HepG2 (cell line): ENCODE measurements around the gene CAGE1. TPM values are rescaled to one million over a fixed set of nuclear protein-coding genes. Genes with fewer than 3 reads are reported as not detected.

Experiments
- MBD4 ChIP-seq: IDR thresholded peaks from 2 replicates; pipeline ENCODE4 v1.6.1; 2012; ENCODE audit warnings: low read length, inconsistent platforms, borderline replicate concordance
- NCOA1 ChIP-seq: sonication (generic); formaldehyde crosslinking; IDR thresholded peaks from 2 replicates; pipeline ENCODE4 v1.9.0; 2021; ENCODE audit warnings: missing genetic modification reagents
- NR2F6 ChIP-seq, 2 experiments: IDR thresholded peaks; 2 replicates each; pipeline ENCODE4 v1.6.1; 2016; ENCODE audit warnings: antibody characterized with exemption in 1 of 2, mild to moderate bottlenecking in 1 of 2
- PAWR ChIP-seq: sonication (generic); formaldehyde crosslinking; IDR thresholded peaks from 2 replicates; pipeline ENCODE4 v1.4.0; 2020; ENCODE audit warnings: missing genetic modification reagents, mild to moderate bottlenecking, borderline replicate concordance
- PAX8 ChIP-seq: sonication (generic); formaldehyde crosslinking; IDR thresholded peaks from 2 replicates; pipeline ENCODE4 v1.8.0; 2022; ENCODE audit warnings: mild to moderate bottlenecking, missing genetic modification reagents, borderline replicate concordance
- POLR2AphosphoS5 ChIP-seq: IDR thresholded peaks from 2 replicates; pipeline ENCODE4 v1.6.1; 2012; ENCODE audit warnings: low read depth, low read length
- PRMT3 ChIP-seq: sonication (generic); formaldehyde crosslinking; IDR thresholded peaks from 2 replicates; pipeline ENCODE4 v1.8.1; 2022; ENCODE audit warnings: low read depth, mild to moderate bottlenecking, moderate library complexity, missing genetic modification reagents, borderline replicate concordance
- ZFP62 ChIP-seq: sonication (generic); formaldehyde crosslinking; IDR thresholded peaks from 2 replicates; pipeline ENCODE4 v1.4.0; 2020; ENCODE audit warnings: missing genetic modification reagents
- ZNF101 ChIP-seq: sonication (generic); formaldehyde crosslinking; IDR thresholded peaks from 2 replicates; pipeline ENCODE4 v1.4.0; 2020; ENCODE audit warnings: mild to moderate bottlenecking, low read depth, missing genetic modification reagents, borderline replicate concordance
- ZNF180 ChIP-seq: sonication (generic); formaldehyde crosslinking; IDR thresholded peaks from 2 replicates; pipeline ENCODE4 v1.4.0; 2020; ENCODE audit warnings: low read depth, missing genetic modification reagents, borderline replicate concordance
- ZNF263 ChIP-seq: sonication (generic); formaldehyde crosslinking; IDR thresholded peaks from 2 replicates; pipeline ENCODE4 v1.4.0; 2020; ENCODE audit warnings: missing genetic modification reagents
- ZNF44 ChIP-seq: sonication (generic); formaldehyde crosslinking; IDR thresholded peaks from 2 replicates; pipeline ENCODE4 v1.5.1; 2020; ENCODE audit warnings: mild to moderate bottlenecking, missing genetic modification reagents
- ZNF557 ChIP-seq: sonication (generic); formaldehyde crosslinking; IDR thresholded peaks from 2 replicates; pipeline ENCODE4 v1.4.0; 2020; ENCODE audit warnings: missing genetic modification reagents
- ZNF672 ChIP-seq: sonication (generic); formaldehyde crosslinking; IDR thresholded peaks from 2 replicates; pipeline ENCODE4 v1.8.1; 2022; ENCODE audit warnings: missing genetic modification reagents
- polyA plus RNA-seq, 8 experiments: library from polyadenylated mRNA; depleted of rRNA in 3 of 8; stranded (reverse) in 7 of 8; unstranded in 1 of 8; fragments of >200 nt; fragmentation: Illumina TruSeq in 4 of 8; extraction: Trizol in 4 of 8; gene quantifications; 2 replicates each; pipeline versions ENCODE4 v1.2.1 to v1.2.3, GENCODE V29; 2011 to 2016; ENCODE audit warnings: low read depth in 4 of 8, missing spikeins in 1 of 8, mixed read lengths in 1 of 8; ENCODE audit not compliant: insufficient read depth in 1 of 8
- total RNA-seq, 5 experiments: library from RNA; depleted of rRNA; stranded (reverse); fragments of >200 nt; fragmentation: Illumina TruSeq; extraction: Trizol; gene quantifications; 2 replicates each; pipeline ENCODE4 v1.2.3, GENCODE V29; 2016; ENCODE audit warnings: low read depth in 1 of 5
- TF ChIP-seq, protein P1 (sequence below): sonication (generic); formaldehyde crosslinking; IDR thresholded peaks from 2 replicates; pipeline ENCODE4 v1.5.0; 2020; ENCODE audit warnings: mild to moderate bottlenecking, missing genetic modification reagents
- TF ChIP-seq, protein P2 (sequence below): sonication (generic); formaldehyde crosslinking; IDR thresholded peaks from 2 replicates; pipeline ENCODE4 v1.4.0; 2020; ENCODE audit warnings: missing genetic modification reagents, borderline replicate concordance
- TF ChIP-seq, protein P3 (sequence below): sonication (generic); formaldehyde crosslinking; IDR thresholded peaks from 2 replicates; pipeline ENCODE4 v1.5.0; 2020; ENCODE audit warnings: missing genetic modification reagents, mild to moderate bottlenecking, borderline replicate concordance
- TF ChIP-seq, protein P4 (sequence below): sonication (generic); formaldehyde crosslinking; IDR thresholded peaks from 2 replicates; pipeline ENCODE4 v1.4.0; 2020; ENCODE audit warnings: mild to moderate bottlenecking, missing genetic modification reagents
- TF ChIP-seq, protein P5 (sequence below): sonication (generic); formaldehyde crosslinking; IDR thresholded peaks from 2 replicates; pipeline ENCODE4 v1.8.0; 2022; ENCODE audit warnings: mild to moderate bottlenecking, missing genetic modification reagents, borderline replicate concordance

Gene CAGE1
- total and polyA plus RNA-seq, 2 of the 13 experiments (the other 11 are each of a cell fraction or from before 2014, with no cell fraction given), result 0.03 to 0.15 TPM

DNA sequence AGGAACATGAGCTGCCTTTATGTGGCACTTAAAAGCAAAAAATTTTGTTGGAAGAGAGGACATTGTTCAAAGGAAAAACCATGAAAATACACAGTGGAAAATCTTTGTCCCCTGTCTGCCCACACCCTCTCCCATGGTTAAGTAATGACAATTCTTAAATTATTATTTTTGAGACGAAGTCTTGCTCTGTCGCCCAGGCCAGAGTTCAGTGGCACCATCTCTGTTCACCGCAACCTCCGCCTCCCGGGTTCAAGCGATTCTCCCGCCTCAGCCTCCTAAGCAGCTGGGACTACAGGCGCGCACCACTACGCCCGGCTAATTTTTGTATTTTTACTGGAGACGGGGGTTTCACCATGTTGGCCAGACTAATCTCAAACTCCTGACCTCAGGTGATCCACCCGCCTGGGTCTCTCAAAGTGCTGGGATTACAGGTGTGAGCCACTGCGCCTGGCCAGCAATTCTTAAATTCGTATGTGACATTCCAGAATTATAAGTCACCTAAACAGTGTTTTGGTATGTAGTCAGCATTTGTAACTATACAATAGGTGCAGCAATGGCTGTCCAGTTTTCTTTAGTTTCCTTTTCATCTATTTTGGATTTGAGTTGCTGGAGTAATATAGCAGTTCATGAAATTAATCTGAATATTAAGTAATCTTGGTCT is 75.9 kb downstream of the CAGE1 start (continued):
- TF ChIP-seq, protein P1, sequence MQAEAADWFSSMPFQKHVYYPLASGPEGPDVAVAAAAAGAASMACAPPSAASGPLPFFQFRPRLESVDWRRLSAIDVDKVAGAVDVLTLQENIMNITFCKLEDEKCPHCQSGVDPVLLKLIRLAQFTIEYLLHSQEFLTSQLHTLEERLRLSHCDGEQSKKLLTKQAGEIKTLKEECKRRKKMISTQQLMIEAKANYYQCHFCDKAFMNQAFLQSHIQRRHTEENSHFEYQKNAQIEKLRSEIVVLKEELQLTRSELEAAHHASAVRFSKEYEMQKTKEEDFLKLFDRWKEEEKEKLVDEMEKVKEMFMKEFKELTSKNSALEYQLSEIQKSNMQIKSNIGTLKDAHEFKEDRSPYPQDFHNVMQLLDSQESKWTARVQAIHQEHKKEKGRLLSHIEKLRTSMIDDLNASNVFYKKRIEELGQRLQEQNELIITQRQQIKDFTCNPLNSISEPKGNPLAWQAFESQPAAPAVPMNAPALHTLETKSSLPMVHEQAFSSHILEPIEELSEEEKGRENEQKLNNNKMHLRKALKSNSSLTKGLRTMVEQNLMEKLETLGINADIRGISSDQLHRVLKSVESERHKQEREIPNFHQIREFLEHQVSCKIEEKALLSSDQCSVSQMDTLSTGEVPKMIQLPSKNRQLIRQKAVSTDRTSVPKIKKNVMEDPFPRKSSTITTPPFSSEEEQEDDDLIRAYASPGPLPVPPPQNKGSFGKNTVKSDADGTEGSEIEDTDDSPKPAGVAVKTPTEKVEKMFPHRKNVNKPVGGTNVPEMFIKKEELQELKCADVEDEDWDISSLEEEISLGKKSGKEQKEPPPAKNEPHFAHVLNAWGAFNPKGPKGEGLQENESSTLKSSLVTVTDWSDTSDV, result no peak
- TF ChIP-seq ZNF672, result no peak
- no peak for TF ChIP-seq NCOA1 (CRISPR knock-in tag)
- TF ChIP-seq ZNF101 (CRISPR knock-in tag), result no peak
- TF ChIP-seq, protein P2, sequence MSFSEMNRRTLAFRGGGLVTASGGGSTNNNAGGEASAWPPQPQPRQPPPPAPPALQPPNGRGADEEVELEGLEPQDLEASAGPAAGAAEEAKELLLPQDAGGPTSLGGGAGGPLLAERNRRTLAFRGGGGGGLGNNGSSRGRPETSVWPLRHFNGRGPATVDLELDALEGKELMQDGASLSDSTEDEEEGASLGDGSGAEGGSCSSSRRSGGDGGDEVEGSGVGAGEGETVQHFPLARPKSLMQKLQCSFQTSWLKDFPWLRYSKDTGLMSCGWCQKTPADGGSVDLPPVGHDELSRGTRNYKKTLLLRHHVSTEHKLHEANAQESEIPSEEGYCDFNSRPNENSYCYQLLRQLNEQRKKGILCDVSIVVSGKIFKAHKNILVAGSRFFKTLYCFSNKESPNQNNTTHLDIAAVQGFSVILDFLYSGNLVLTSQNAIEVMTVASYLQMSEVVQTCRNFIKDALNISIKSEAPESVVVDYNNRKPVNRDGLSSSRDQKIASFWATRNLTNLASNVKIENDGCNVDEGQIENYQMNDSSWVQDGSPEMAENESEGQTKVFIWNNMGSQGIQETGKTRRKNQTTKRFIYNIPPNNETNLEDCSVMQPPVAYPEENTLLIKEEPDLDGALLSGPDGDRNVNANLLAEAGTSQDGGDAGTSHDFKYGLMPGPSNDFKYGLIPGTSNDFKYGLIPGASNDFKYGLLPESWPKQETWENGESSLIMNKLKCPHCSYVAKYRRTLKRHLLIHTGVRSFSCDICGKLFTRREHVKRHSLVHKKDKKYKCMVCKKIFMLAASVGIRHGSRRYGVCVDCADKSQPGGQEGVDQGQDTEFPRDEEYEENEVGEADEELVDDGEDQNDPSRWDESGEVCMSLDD (CRISPR knock-in tag), result no peak
- TF ChIP-seq ZNF44, result no peak
- TF ChIP-seq PAWR (CRISPR knock-in tag), result no peak
- TF ChIP-seq ZNF557 (CRISPR knock-in tag), result 0 out of 2 replicates have a peak, but pooled peaks have one; percentile 6
- TF ChIP-seq, protein P3, sequence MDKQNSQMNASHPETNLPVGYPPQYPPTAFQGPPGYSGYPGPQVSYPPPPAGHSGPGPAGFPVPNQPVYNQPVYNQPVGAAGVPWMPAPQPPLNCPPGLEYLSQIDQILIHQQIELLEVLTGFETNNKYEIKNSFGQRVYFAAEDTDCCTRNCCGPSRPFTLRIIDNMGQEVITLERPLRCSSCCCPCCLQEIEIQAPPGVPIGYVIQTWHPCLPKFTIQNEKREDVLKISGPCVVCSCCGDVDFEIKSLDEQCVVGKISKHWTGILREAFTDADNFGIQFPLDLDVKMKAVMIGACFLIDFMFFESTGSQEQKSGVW (CRISPR knock-in tag), result no peak
- no peak for TF ChIP-seq NR2F6 (IDR thresholded peaks at IDR 0.05)
- no peak for TF ChIP-seq NR2F6 (CRISPR knock-in tag; IDR thresholded peaks at IDR 0.05)
- no peak for TF ChIP-seq ZNF263 (CRISPR knock-in tag)
- no peak for TF ChIP-seq ZNF180
- TF ChIP-seq MBD4, result no peak
- TF ChIP-seq, protein P4, sequence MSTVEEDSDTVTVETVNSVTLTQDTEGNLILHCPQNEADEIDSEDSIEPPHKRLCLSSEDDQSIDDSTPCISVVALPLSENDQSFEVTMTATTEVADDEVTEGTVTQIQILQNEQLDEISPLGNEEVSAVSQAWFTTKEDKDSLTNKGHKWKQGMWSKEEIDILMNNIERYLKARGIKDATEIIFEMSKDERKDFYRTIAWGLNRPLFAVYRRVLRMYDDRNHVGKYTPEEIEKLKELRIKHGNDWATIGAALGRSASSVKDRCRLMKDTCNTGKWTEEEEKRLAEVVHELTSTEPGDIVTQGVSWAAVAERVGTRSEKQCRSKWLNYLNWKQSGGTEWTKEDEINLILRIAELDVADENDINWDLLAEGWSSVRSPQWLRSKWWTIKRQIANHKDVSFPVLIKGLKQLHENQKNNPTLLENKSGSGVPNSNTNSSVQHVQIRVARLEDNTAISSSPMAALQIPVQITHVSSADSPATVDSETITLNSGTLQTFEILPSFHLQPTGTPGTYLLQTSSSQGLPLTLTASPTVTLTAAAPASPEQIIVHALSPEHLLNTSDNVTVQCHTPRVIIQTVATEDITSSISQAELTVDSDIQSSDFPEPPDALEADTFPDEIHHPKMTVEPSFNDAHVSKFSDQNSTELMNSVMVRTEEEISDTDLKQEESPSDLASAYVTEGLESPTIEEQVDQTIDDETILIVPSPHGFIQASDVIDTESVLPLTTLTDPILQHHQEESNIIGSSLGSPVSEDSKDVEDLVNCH (CRISPR knock-in tag), result no peak
- TF ChIP-seq, protein P5, sequence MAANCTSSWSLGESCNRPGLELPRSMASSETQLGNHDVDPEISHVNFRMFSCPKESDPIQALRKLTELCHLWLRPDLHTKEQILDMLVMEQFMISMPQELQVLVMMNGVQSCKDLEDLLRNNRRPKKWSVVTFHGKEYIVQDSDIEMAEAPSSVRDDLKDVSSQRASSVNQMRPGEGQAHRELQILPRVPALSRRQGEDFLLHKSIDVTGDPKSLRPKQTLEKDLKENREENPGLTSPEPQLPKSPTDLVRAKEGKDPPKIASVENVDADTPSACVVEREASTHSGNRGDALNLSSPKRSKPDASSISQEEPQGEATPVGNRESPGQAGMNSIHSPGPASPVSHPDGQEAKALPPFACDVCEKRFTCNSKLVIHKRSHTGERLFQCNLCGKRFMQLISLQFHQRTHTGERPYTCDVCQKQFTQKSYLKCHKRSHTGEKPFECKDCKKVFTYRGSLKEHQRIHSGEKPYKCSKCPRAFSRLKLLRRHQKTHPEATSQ (CRISPR knock-in tag), result no peak
- TF ChIP-seq ZFP62, result no peak
- no peak for TF ChIP-seq PAX8 (CRISPR knock-in tag)
- TF ChIP-seq POLR2AphosphoS5, result no peak
- no peak for TF ChIP-seq PRMT3 (CRISPR knock-in tag)
